ENCODE measurements around the gene DNAH14. TPM values are rescaled to one million over a fixed set of nuclear protein-coding genes. Genes with fewer than 3 reads are reported as not detected.
A peak's percentile ranks its signal among the peaks of the same experiment; 100 is the strongest.

Gene DNAH14
- total and polyA plus RNA-seq, 2 experiments from 2014 or later, result 13.5 to 40.8 TPM

- no peak for DNase-seq (ENCODE audit: low read depth in 1 of 2, low spot score in 1 of 2)
- no peaks in the 10 kb centered on the region for H3K9me3 ChIP-seq (ENCODE audit: low read depth)
- H3K36me3 ChIP-seq, result no peaks in the 10 kb centered on the region
- TF ChIP-seq, protein P1, sequence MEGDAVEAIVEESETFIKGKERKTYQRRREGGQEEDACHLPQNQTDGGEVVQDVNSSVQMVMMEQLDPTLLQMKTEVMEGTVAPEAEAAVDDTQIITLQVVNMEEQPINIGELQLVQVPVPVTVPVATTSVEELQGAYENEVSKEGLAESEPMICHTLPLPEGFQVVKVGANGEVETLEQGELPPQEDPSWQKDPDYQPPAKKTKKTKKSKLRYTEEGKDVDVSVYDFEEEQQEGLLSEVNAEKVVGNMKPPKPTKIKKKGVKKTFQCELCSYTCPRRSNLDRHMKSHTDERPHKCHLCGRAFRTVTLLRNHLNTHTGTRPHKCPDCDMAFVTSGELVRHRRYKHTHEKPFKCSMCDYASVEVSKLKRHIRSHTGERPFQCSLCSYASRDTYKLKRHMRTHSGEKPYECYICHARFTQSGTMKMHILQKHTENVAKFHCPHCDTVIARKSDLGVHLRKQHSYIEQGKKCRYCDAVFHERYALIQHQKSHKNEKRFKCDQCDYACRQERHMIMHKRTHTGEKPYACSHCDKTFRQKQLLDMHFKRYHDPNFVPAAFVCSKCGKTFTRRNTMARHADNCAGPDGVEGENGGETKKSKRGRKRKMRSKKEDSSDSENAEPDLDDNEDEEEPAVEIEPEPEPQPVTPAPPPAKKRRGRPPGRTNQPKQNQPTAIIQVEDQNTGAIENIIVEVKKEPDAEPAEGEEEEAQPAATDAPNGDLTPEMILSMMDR (IDR thresholded peaks at IDR 0.05; ENCODE audit: low read depth, low read length), result no peak
- H3K4me1 ChIP-seq (ENCODE audit: low read depth), result no peaks in the 10 kb centered on the region
- no peak overlapping the region for H3K4me3 ChIP-seq
- no peak overlapping the region for H3K27ac ChIP-seq
- no peaks in the 10 kb centered on the region for H3K27me3 ChIP-seq
These were observed 323.7 kb downstream of the DNAH14 start for GRCh38 chr1:225253173-225253572.

- Histone ChIP-seq H3K9me3 (ENCODE audit: low read depth) (no peaks in the 10 kb centered on the region), H3K27ac (no peak overlapping the region), H3K4me3 (no peak overlapping the region), H3K27me3 (no peaks in the 10 kb centered on the region), H3K4me1 (ENCODE audit: low read depth) (no peaks in the 10 kb centered on the region), H3K36me3 (no peaks in the 10 kb centered on the region)
- peak in 1 of 2 donors; percentile 10 for DNase-seq (ENCODE audit: low read depth in 1 of 2, low spot score in 1 of 2)
- TF ChIP-seq, protein P1 (IDR thresholded peaks at IDR 0.05; ENCODE audit: low read depth, low read length), result no peak
These were observed 324.3 kb downstream of the DNAH14 start for GRCh38 chr1:225253784-225254183.

GRCh38 chr1:225254676-225255075 is 325.2 kb downstream of the DNAH14 start:
- Histone ChIP-seq H3K9me3 (ENCODE audit: low read depth) (no peaks in the 10 kb centered on the region), H3K4me3 (no peak overlapping the region), H3K4me1 (ENCODE audit: low read depth) (no peaks in the 10 kb centered on the region), H3K27me3 (no peaks in the 10 kb centered on the region), H3K36me3 (no peaks in the 10 kb centered on the region), H3K27ac (no peak overlapping the region)
- TF ChIP-seq, protein P1 (IDR thresholded peaks at IDR 0.05; ENCODE audit: low read depth, low read length), result no peak
- no peak for DNase-seq (ENCODE audit: low read depth in 1 of 2, low spot score in 1 of 2)

DNA sequence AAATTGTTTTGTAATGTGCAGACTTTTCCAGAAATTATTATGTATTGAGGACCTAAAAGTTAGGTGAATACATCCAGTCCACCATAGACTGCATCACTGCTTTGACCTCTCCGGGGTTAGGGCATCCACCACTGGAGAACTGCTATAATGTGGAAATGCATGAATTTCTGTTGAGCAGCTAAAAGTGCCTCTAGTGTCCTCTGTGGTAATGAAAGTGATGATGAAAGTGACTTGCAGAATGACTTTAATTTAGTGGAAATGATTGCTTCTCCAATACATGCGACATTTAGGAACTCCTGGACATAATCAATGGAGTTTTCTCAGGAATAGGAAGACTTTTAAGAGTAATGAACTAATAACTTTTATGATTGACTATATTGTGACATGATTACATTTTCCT is 327.6 kb downstream of the DNAH14 start:
- Histone ChIP-seq H3K4me1 (ENCODE audit: low read depth) (no peaks in the 10 kb centered on the region), H3K9me3 (ENCODE audit: low read depth) (no peaks in the 10 kb centered on the region)

DNA sequence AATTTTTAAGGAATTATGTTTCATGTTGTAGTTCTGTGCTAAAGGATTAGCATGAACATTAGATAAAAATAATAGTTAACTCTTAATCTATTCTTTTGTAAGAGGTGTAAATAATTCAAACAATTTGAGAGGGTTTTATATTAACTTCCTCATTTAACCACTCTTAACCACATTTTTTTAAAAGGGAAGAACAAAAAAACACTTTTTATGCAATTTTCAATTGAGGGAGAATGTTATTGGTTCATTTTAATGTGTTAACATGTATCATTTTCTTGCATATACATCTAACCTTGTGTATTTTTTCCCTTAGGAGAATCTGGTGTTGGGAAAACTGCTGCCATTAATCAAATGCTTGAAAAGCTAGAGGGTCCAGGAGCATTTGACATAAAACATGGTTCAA is 329.3 kb downstream of the DNAH14 start:
- Histone ChIP-seq H3K9me3 (ENCODE audit: low read depth) (no peaks in the 10 kb centered on the region), H3K27ac (no peak overlapping the region), H3K36me3 (no peaks in the 10 kb centered on the region), H3K4me1 (ENCODE audit: low read depth) (no peaks in the 10 kb centered on the region), H3K4me3 (no peak overlapping the region), H3K27me3 (no peaks in the 10 kb centered on the region)
- TF ChIP-seq, protein P1 (IDR thresholded peaks at IDR 0.05; ENCODE audit: low read depth, low read length), result no peak
- no peak for DNase-seq (ENCODE audit: low read depth in 1 of 2, low spot score in 1 of 2)

More for the DNA sequence above, 327.6 kb downstream of the DNAH14 start:
- TF ChIP-seq, protein P1 (IDR thresholded peaks at IDR 0.05; ENCODE audit: low read depth, low read length), result no peak
- Histone ChIP-seq H3K4me3 (no peak overlapping the region), H3K27ac (no peak overlapping the region), H3K27me3 (no peaks in the 10 kb centered on the region), H3K36me3 (no peaks in the 10 kb centered on the region)
- no peak for DNase-seq (ENCODE audit: low read depth in 1 of 2, low spot score in 1 of 2)

- TF ChIP-seq, protein P1 (IDR thresholded peaks at IDR 0.05; ENCODE audit: low read depth, low read length), result no peak
- no peaks in the 10 kb centered on the region for H3K27me3 ChIP-seq
These were observed 330.1 kb downstream of the DNAH14 start for GRCh38 chr1:225259542-225259941.

More at GRCh38 chr1:225259542-225259941, 330.1 kb downstream of the DNAH14 start:
- DNase-seq (ENCODE audit: low read depth in 1 of 2, low spot score in 1 of 2), result no peak
- H3K9me3 ChIP-seq (ENCODE audit: low read depth), result no peaks in the 10 kb centered on the region
- no peaks in the 10 kb centered on the region for H3K4me1 ChIP-seq (ENCODE audit: low read depth)
- H3K27ac ChIP-seq, result no peak overlapping the region
- H3K4me3 ChIP-seq, result no peak overlapping the region
- no peaks in the 10 kb centered on the region for H3K36me3 ChIP-seq

Data from cardiac muscle cell (in vitro differentiated cells and primary cell).